Measurements from ENCODE around the gene SC5D.

The SC5D gene

GRCh38 chr11:121329781-121330395 lies 37.3 kb downstream of the SC5D start:
- no peak for DNase-seq

- no peak for DNase-seq
Observed at GRCh38 chr11:121330614-121331435, 38.3 kb downstream of the SC5D start.

GRCh38 chr11:121334973-121335710 lies 42.6 kb downstream of the SC5D start:
- DNase-seq = no peak

GRCh38 chr11:121336279-121336937 lies 43.8 kb downstream of the SC5D start:
- DNase-seq = no peak

GRCh38 chr11:121337078-121337477 lies 44.5 kb downstream of the SC5D start:
- DNase-seq = no peak

- DNase-seq = no peak
Observed at GRCh38 chr11:121337740-121338272, 45.2 kb downstream of the SC5D start.

GRCh38 chr11:121338536-121338935 lies 46.0 kb downstream of the SC5D start:
- no peak for DNase-seq

- DNase-seq = peak in 1 of 2 donors; percentile 52
Observed at GRCh38 chr11:121340032-121340580, 47.5 kb downstream of the SC5D start.

GRCh38 chr11:121341609-121342008 lies 49.0 kb downstream of the SC5D start:
- no peak for DNase-seq

- no peak for DNase-seq
Observed at GRCh38 chr11:121344824-121345223, 52.3 kb downstream of the SC5D start.

GRCh38 chr11:121347094-121347493 lies 54.5 kb downstream of the SC5D start:
- DNase-seq = no peak

- DNase-seq = no peak
Observed at GRCh38 chr11:121347813-121348212, 55.2 kb downstream of the SC5D start.

GRCh38 chr11:121348220-121348875 lies 55.8 kb downstream of the SC5D start:
- no peak for DNase-seq

GRCh38 chr11:121349790-121350189 lies 57.2 kb downstream of the SC5D start:
- DNase-seq = no peak

- DNase-seq = no peak
Observed at GRCh38 chr11:121350314-121351082, 57.9 kb downstream of the SC5D start.

- no peak for DNase-seq
Observed at GRCh38 chr11:121351083-121351630, 58.6 kb downstream of the SC5D start.

GRCh38 chr11:121352251-121352891 lies 59.8 kb downstream of the SC5D start:
- no peak for DNase-seq

- no peak for DNase-seq
Observed at GRCh38 chr11:121354192-121354591, 61.6 kb downstream of the SC5D start.

- DNase-seq = no peak
Observed at GRCh38 chr11:121356357-121356756, 63.8 kb downstream of the SC5D start.

Data from bone marrow (tissue), 2 donors.